WTC11 (cell line): Measurements from ENCODE around the gene PIK3R2. TPM values are rescaled to one million over a fixed set of nuclear protein-coding genes. Genes with fewer than 3 reads are reported as not detected.

Source experiments
- ATAC-seq: fragments of 200-7000 bp; cut with Tn5 transposase; 2 replicates; pipeline ENCODE4 v1.10.0; 2021; ENCODE audit warnings: mild to moderate bottlenecking, moderate library complexity
- CTCF ChIA-PET: fragments of 300-600 bp; sonication (Branson Sonifier 250); formaldehyde crosslinking; loops from one replicate; lab custom pipeline; 2021; ENCODE audit warnings: antibody characterized with exemption; lab: Charles Lee
- POLR2A ChIA-PET: fragments of 350-600 bp; sonication (Branson Sonifier 250); formaldehyde crosslinking; loops from one replicate; lab custom pipeline; 2021; ENCODE audit warnings: antibody characterized with exemption; lab: Charles Lee
- DNase-seq: peaks from one replicate; pipeline ENCODE4 v3.0.0; 2021; ENCODE audit warnings: low spot score
- H3K27ac Mint-ChIP-seq: 2 replicates; pipeline ENCODE4 v1.8.0; 2021; ENCODE audit warnings: mixed read lengths
- H3K27me3 Mint-ChIP-seq: 2 replicates; pipeline ENCODE4 v1.8.0; 2021; ENCODE audit warnings: low read depth, mild to moderate bottlenecking, moderate library complexity, mixed read lengths
- H3K36me3 Mint-ChIP-seq: 2 replicates; pipeline ENCODE4 v1.8.0; 2021; ENCODE audit warnings: mixed read lengths
- H3K4me1 Mint-ChIP-seq: 2 replicates; pipeline ENCODE4 v1.8.0; 2022; ENCODE audit warnings: mixed read lengths
- H3K4me3 Mint-ChIP-seq: 2 replicates; pipeline ENCODE4 v1.8.0; 2021; ENCODE audit warnings: mild to moderate bottlenecking, moderate library complexity, mixed read lengths
- H3K9me3 Mint-ChIP-seq: 2 replicates; pipeline ENCODE4 v1.8.0; 2021; ENCODE audit warnings: mixed read lengths
- AR ChIP-seq: fragments of 250-450 bp; sonication (Bioruptor Pico); IDR thresholded peaks from 2 replicates; pipeline ENCODE4 v1.9.0; 2021; ENCODE audit warnings: mild to moderate bottlenecking
- ATF3 ChIP-seq: sonication (generic); formaldehyde crosslinking; conservative IDR thresholded peaks from 2 replicates; pipeline ENCODE4 v1.8.1; 2022; ENCODE audit warnings: mild to moderate bottlenecking, missing genetic modification reagents
- ATF6 ChIP-seq: sonication (generic); formaldehyde crosslinking; IDR thresholded peaks from 2 replicates; pipeline ENCODE4 v1.8.1; 2023; ENCODE audit warnings: mild to moderate bottlenecking, missing genetic modification reagents
- CBFB ChIP-seq: sonication (generic); formaldehyde crosslinking; IDR thresholded peaks from 2 replicates; pipeline ENCODE4 v1.8.1; 2022; ENCODE audit warnings: mild to moderate bottlenecking, low read depth, missing genetic modification reagents
- E2F1 ChIP-seq: sonication (generic); formaldehyde crosslinking; IDR thresholded peaks from 2 replicates; pipeline ENCODE4 v1.8.0; 2022; ENCODE audit warnings: mild to moderate bottlenecking, missing genetic modification reagents
- IRF1 ChIP-seq: sonication (generic); formaldehyde crosslinking; IDR thresholded peaks from 2 replicates; pipeline ENCODE4 v1.8.0; 2023; ENCODE audit warnings: missing genetic modification reagents
- JAZF1 ChIP-seq: fragments of 250-450 bp; sonication (Bioruptor Pico); IDR thresholded peaks from 2 replicates; pipeline ENCODE4 v1.9.0; 2021; ENCODE audit warnings: moderate library complexity, mild to moderate bottlenecking, inconsistent platforms
- NFYB ChIP-seq: sonication (generic); formaldehyde crosslinking; conservative IDR thresholded peaks from 2 replicates; pipeline ENCODE4 v1.8.0; 2022; ENCODE audit warnings: low read depth, missing genetic modification reagents
- USF1 ChIP-seq: sonication (generic); formaldehyde crosslinking; IDR thresholded peaks from 2 replicates; pipeline ENCODE4 v1.8.0; 2022; ENCODE audit warnings: mild to moderate bottlenecking, missing genetic modification reagents
- ZMAT4 ChIP-seq: fragments of 250-450 bp; sonication (Bioruptor Pico); IDR thresholded peaks from 2 replicates; pipeline ENCODE4 v1.9.0; 2021; ENCODE audit warnings: mild to moderate bottlenecking
- ZNF121 ChIP-seq: sonication (generic); formaldehyde crosslinking; IDR thresholded peaks from 2 replicates; pipeline ENCODE4 v1.8.0; 2023; ENCODE audit warnings: missing genetic modification reagents
- ZNF263 ChIP-seq: sonication (generic); formaldehyde crosslinking; IDR thresholded peaks from 2 replicates; pipeline ENCODE4 v1.8.1; 2022; ENCODE audit warnings: low read depth, mild to moderate bottlenecking, moderate library complexity, missing genetic modification reagents
- ZNF281 ChIP-seq: sonication (generic); formaldehyde crosslinking; IDR thresholded peaks from 2 replicates; pipeline ENCODE4 v1.8.0; 2023; ENCODE audit warnings: mild to moderate bottlenecking, missing genetic modification reagents
- ZNF317 ChIP-seq: sonication (generic); formaldehyde crosslinking; IDR thresholded peaks from 2 replicates; pipeline ENCODE4 v1.8.1; 2023; ENCODE audit warnings: low read depth, mild to moderate bottlenecking, moderate library complexity, missing genetic modification reagents, borderline replicate concordance
- ZNF532 ChIP-seq: fragments of 250-450 bp; sonication (Bioruptor Pico); IDR thresholded peaks from 2 replicates; pipeline ENCODE4 v1.9.0; 2021; ENCODE audit warnings: mild to moderate bottlenecking, borderline replicate concordance
- total RNA-seq: library from RNA; stranded (reverse); gene quantifications from 3 replicates; pipeline ENCODE4 v1.2.3, GENCODE V29; 2021

Gene PIK3R2
- total RNA-seq, 1 experiment from 2014 or later: 56.9 TPM

GRCh38 chr19:18183529-18183928 is 30.6 kb downstream of the PIK3R2 start (continued):
- TF ChIP-seq USF1 (CRISPR knock-in tag) (no peak), ATF3 (CRISPR knock-in tag) (no peak)

- ATAC-seq: peak; percentile 92
- H3K36me3 Mint-ChIP-seq: no peaks in the 10 kb centered on the region
- ChIA-PET CTCF (interaction anchor here (0.8 to 2.6 kb wide), 13 partner anchors 17 to 153 kb away, joined by 3 to 23 read pairs (median 4); a partner anchor contains a TSS), POLR2A (interaction anchor here (0.6 kb wide), 1 partner anchor 59 kb away, joined by 3 read pairs; no protein-coding TSS in a partner anchor)
- no peak for DNase-seq
- H3K9me3 Mint-ChIP-seq: no peaks in the 10 kb centered on the region
- H3K4me3 Mint-ChIP-seq: no peak overlapping the region
- H3K4me1 Mint-ChIP-seq: peaks cover 5% of the 10 kb centered on the region
- TF ChIP-seq IRF1: no peak
- no peak for TF ChIP-seq ZNF532
- TF ChIP-seq CBFB (CRISPR knock-in tag): no peak
- TF ChIP-seq E2F1 (CRISPR knock-in tag): no peak
- no peak; the same call in 1 of the 2 replicates for TF ChIP-seq ZNF121 (CRISPR knock-in tag)
- no peak for TF ChIP-seq ZMAT4 (CRISPR knock-in tag)
- no peak for TF ChIP-seq ZNF317 (CRISPR knock-in tag)
- no peak for TF ChIP-seq ATF6 (CRISPR knock-in tag)
- no peak for TF ChIP-seq AR (CRISPR knock-in tag)
- TF ChIP-seq ZNF281 (CRISPR knock-in tag): no peak
- TF ChIP-seq NFYB (CRISPR knock-in tag): no peak
- TF ChIP-seq ZNF263 (CRISPR knock-in tag): no peak
- TF ChIP-seq JAZF1 (CRISPR knock-in tag): no peak
- no peaks in the 10 kb centered on the region for H3K27me3 Mint-ChIP-seq
- peak overlapping the region; percentile 87 for H3K27ac Mint-ChIP-seq
Measured at GRCh38 chr19:18185538-18185937, 32.6 kb downstream of the PIK3R2 start.
